HG03432 (cell line): ENCODE measurements around the gene SUPV3L1.
"Not testable (repeated sequence)": the region's sequence is repeated elsewhere in the genome, so short reads cannot be mapped to it uniquely, and the experiment has no call there.

Experiments
- ATAC-seq: cut with Tn5 transposase; IDR thresholded peaks from one replicate; pipeline ENCODE4 v1.9.1; 2021; ENCODE audit warnings: mild to moderate bottlenecking, moderate library complexity; ENCODE audit not compliant: unreplicated experiment

Gene SUPV3L1

GRCh38 chr10:69179743-69180524 is at the start of gene SUPV3L1:
Gene SUPV3L1, plus strand, starts transcription at chr10:69180234. Its CDS starts 58 bp downstream, at chr10:69180292.
- peak; percentile 89 for ATAC-seq

GRCh38 chr10:69130251-69130650 is 49.8 kb upstream of the SUPV3L1 start:
- no peak for ATAC-seq

- ATAC-seq: no peak
Observed at GRCh38 chr10:69139961-69140360, 40.1 kb upstream of the SUPV3L1 start.

- ATAC-seq: no peak
Observed at GRCh38 chr10:69141304-69141703, 38.7 kb upstream of the SUPV3L1 start.

GRCh38 chr10:69142074-69142473 is 38.0 kb upstream of the SUPV3L1 start:
- not testable (repeated sequence) for ATAC-seq

- ATAC-seq: no peak
Observed at GRCh38 chr10:69142983-69143382, 37.1 kb upstream of the SUPV3L1 start.

- ATAC-seq: no peak
Observed at GRCh38 chr10:69145329-69145728, 34.7 kb upstream of the SUPV3L1 start.

- ATAC-seq: no peak
Observed at GRCh38 chr10:69145864-69146263, 34.2 kb upstream of the SUPV3L1 start.

GRCh38 chr10:69146759-69147158 is 33.3 kb upstream of the SUPV3L1 start:
- ATAC-seq: no peak

- no peak for ATAC-seq
Observed at GRCh38 chr10:69151984-69152383, 28.1 kb upstream of the SUPV3L1 start.

GRCh38 chr10:69153227-69153626 is 26.8 kb upstream of the SUPV3L1 start:
- no peak for ATAC-seq

GRCh38 chr10:69160809-69161241 is 19.2 kb upstream of the SUPV3L1 start:
- no peak for ATAC-seq

- ATAC-seq: no peak
Observed at GRCh38 chr10:69168493-69168892, 11.5 kb upstream of the SUPV3L1 start.

GRCh38 chr10:69172241-69172982 is 7.6 kb upstream of the SUPV3L1 start:
- ATAC-seq: no peak

GRCh38 chr10:69175326-69175725 is 4.7 kb upstream of the SUPV3L1 start:
- ATAC-seq: not testable (repeated sequence)

GRCh38 chr10:69176823-69177222 is 3.2 kb upstream of the SUPV3L1 start:
- no peak for ATAC-seq

- ATAC-seq: peak; percentile 25
Observed at GRCh38 chr10:69179089-69179742, 818 bp upstream of the SUPV3L1 start.

GRCh38 chr10:69180525-69181204 is 631 bp downstream of the SUPV3L1 start:
- ATAC-seq: no peak

GRCh38 chr10:69181433-69181832 is 1.4 kb downstream of the SUPV3L1 start:
- no peak for ATAC-seq

GRCh38 chr10:69182005-69182404 is 2.0 kb downstream of the SUPV3L1 start:
- ATAC-seq: no peak

- no peak for ATAC-seq
Observed at GRCh38 chr10:69186524-69186923, 6.5 kb downstream of the SUPV3L1 start.
